ENCODE data around the gene MT2A. TPM values are rescaled to one million over a fixed set of nuclear protein-coding genes. Genes with fewer than 3 reads are reported as not detected.

MT2A gene
- total RNA-seq, 4 donors from 2014 or later: 68.8 to 459 (median 89.3) TPM

GRCh38 chr16:56636616-56637413 is 28.4 kb downstream of the MT2A start:
- in situ Hi-C loops (cut with MboI; ENCODE audit: low pct_ligation_motif_present in 1 of 4, low pct_unique_long_range_greater_than_20kb in 1 of 4, low sequenced_read_pairs in 3 of 4): no loop called here
- no peak overlapping the region for H3K4me3 ChIP-seq
- 47 to 57% methylated on average over 3 to 9 of the region's 9 CpGs for WGBS, 2 donors (ENCODE audit: low coverage in 1 of 2)
- no peak overlapping the region for H3K27ac ChIP-seq
- no peaks in the 10 kb centered on the region for H3K9me3 ChIP-seq
- intact Hi-C loops (cut with DNase I; ENCODE audit: low total_unique reads): no loop called here
- H3K4me1 ChIP-seq: peaks cover 14 to 42% (median 28%) of the 10 kb centered on the region in 4 donors
- TF ChIP-seq EP300 (IDR thresholded peaks at IDR 0.05; ENCODE audit: low read depth) (no peak), CTCF (IDR thresholded peaks at IDR 0.05) (no peak), POLR2AphosphoS5 (IDR thresholded peaks at IDR 0.05) (no peak), POLR2A (IDR thresholded peaks at IDR 0.05) (no peak)
- DNase-seq: no peak
- H3K36me3 ChIP-seq: no peaks in the 10 kb centered on the region
- H3K27me3 ChIP-seq: peaks cover 84% of the 10 kb centered on the region

GRCh38 chr16:56637814-56638750 is 29.7 kb downstream of the MT2A start, which contains the start of gene MT1A:
Gene MT1A, plus strand, starts transcription at chr16:56638666. Its CDS starts 73 bp downstream, at chr16:56638739.
- 11 to 40% methylated on average over 3 to 65 of the region's 68 CpGs for WGBS, 2 donors (ENCODE audit: low coverage in 1 of 2)
- Histone ChIP-seq H3K4me3 (peak within 1 kb of the TSS; percentile 1 to 60 (median 41)), H3K27me3 (peaks cover 72% of the 10 kb centered on the region), H3K36me3 (no peaks in the 10 kb centered on the region), H3K4me1 (peaks cover 14 to 33% (median 22%) of the 10 kb centered on the region in 4 donors), H3K27ac (peak within 1 kb of the TSS; percentile 52 to 65 (median 56)), H3K9me3 (no peaks in the 10 kb centered on the region)
- TF ChIP-seq EP300 (IDR thresholded peaks at IDR 0.05; ENCODE audit: low read depth) (peak; percentile 61), POLR2A (IDR thresholded peaks at IDR 0.05) (peak; percentile 76), POLR2AphosphoS5 (IDR thresholded peaks at IDR 0.05) (peak; percentile 51 to 76 (median 68)), CTCF (IDR thresholded peaks at IDR 0.05) (no peak)
- DNase-seq: peak; percentile 82
- in situ Hi-C loops (cut with MboI; ENCODE audit: low pct_ligation_motif_present in 1 of 4, low pct_unique_long_range_greater_than_20kb in 1 of 4, low sequenced_read_pairs in 3 of 4): no loop called here
- intact Hi-C loops (cut with DNase I; ENCODE audit: low total_unique reads): no loop called here

GRCh38 chr16:56639045-56639444 is 30.7 kb downstream of the MT2A start:
- in situ Hi-C loops (cut with MboI; ENCODE audit: low pct_ligation_motif_present in 1 of 4, low pct_unique_long_range_greater_than_20kb in 1 of 4, low sequenced_read_pairs in 3 of 4): no loop called here
- intact Hi-C loops (cut with DNase I; ENCODE audit: low total_unique reads): no loop called here
- WGBS, 2 donors (ENCODE audit: low coverage in 1 of 2): 57% methylated on average over 1 of the region's 1 CpG; no CpG with 5 or more reads in 1 of the 2 donors
- H3K27ac ChIP-seq: peak overlapping the region in 1 of 4 donors; percentile 21
- H3K36me3 ChIP-seq: no peaks in the 10 kb centered on the region
- DNase-seq: no peak
- H3K9me3 ChIP-seq: no peaks in the 10 kb centered on the region
- TF ChIP-seq POLR2AphosphoS5 (IDR thresholded peaks at IDR 0.05): no peak
- no peak for TF ChIP-seq POLR2A (IDR thresholded peaks at IDR 0.05)
- no peak for TF ChIP-seq CTCF (IDR thresholded peaks at IDR 0.05)
- no peak for TF ChIP-seq EP300 (IDR thresholded peaks at IDR 0.05; ENCODE audit: low read depth)
- H3K4me3 ChIP-seq: no peak overlapping the region
- peaks cover 72% of the 10 kb centered on the region for H3K27me3 ChIP-seq
- H3K4me1 ChIP-seq: peaks cover 18 to 42% (median 31%) of the 10 kb centered on the region in 4 donors

- no peak for TF ChIP-seq POLR2A (IDR thresholded peaks at IDR 0.05)
- H3K9me3 ChIP-seq: no peaks in the 10 kb centered on the region
- no peaks in the 10 kb centered on the region for H3K36me3 ChIP-seq
- DNase-seq: no peak
- no peak overlapping the region for H3K27ac ChIP-seq
- in situ Hi-C loops (cut with MboI; ENCODE audit: low pct_ligation_motif_present in 1 of 4, low pct_unique_long_range_greater_than_20kb in 1 of 4, low sequenced_read_pairs in 3 of 4) (no loop called here), intact Hi-C loops (cut with DNase I; ENCODE audit: low total_unique reads) (no loop called here)
- 60 to 80% methylated on average over 1 of the region's 1 CpG for WGBS, 2 donors (ENCODE audit: low coverage in 1 of 2)
- H3K27me3 ChIP-seq: peaks cover 70% of the 10 kb centered on the region
- no peak overlapping the region for H3K4me3 ChIP-seq
- peaks cover 18 to 39% (median 30%) of the 10 kb centered on the region in 4 donors for H3K4me1 ChIP-seq
Observed at GRCh38 chr16:56640076-56640475, 31.7 kb downstream of the MT2A start.

Data from transverse colon (tissue), 4 donors.